Transverse colon (tissue), 4 donors: ENCODE data around the gene SCN4A. TPM values are rescaled to one million over a fixed set of nuclear protein-coding genes. Genes with fewer than 3 reads are reported as not detected.

Experiments
- DNase-seq: peaks from one replicate; pipeline ENCODE4 v3.0.0-alpha.2; 2019
- H3K27ac ChIP-seq, 4 donors: fragments of 200-600 bp; sonication (generic); 2 replicates each; pipeline ENCODE4 v1.5.1; 2016 to 2018; ENCODE audit warnings: inconsistent platforms in 4 of 4
- H3K27me3 ChIP-seq: fragments of 200-600 bp; sonication (generic); 2 replicates; pipeline ENCODE4 v1.5.1; 2017; ENCODE audit warnings: inconsistent platforms
- H3K36me3 ChIP-seq, 4 donors: fragments of 200-600 bp; sonication (generic); 2 replicates each; pipeline ENCODE4 v1.5.1; 2017 to 2019; ENCODE audit warnings: inconsistent platforms in 4 of 4
- H3K4me1 ChIP-seq, 4 donors: fragments of 200-600 bp; sonication (generic); 2 replicates each; pipeline ENCODE4 v1.5.1; 2017 to 2020; ENCODE audit warnings: inconsistent platforms in 4 of 4
- H3K4me3 ChIP-seq, 4 donors: fragments of 200-600 bp; sonication (generic); 1 replicate in 1 of 4; 2 replicates in 3 of 4; pipeline versions ENCODE4 v1.5.1 to v1.6.1; 2017 to 2019; ENCODE audit warnings: inconsistent platforms in 4 of 4
- H3K9me3 ChIP-seq, 2 donors: fragments of 200-600 bp; sonication (generic); 2 replicates each; pipeline ENCODE4 v1.5.1; 2017 to 2019; ENCODE audit warnings: inconsistent platforms in 2 of 2
- EP300 ChIP-seq: sonication (generic); formaldehyde crosslinking; IDR thresholded peaks from one replicate; pipeline ENCODE4 v1.6.1; 2017; ENCODE audit warnings: antibody characterized with exemption, low read depth
- POLR2A ChIP-seq: fragments of 450-650 bp; IDR thresholded peaks from one replicate; pipeline ENCODE4 v1.6.1; 2016; ENCODE audit warnings: antibody characterized with exemption, mild to moderate bottlenecking, moderate library complexity
- POLR2AphosphoS5 ChIP-seq, 3 donors: sonication (generic); formaldehyde crosslinking; IDR thresholded peaks; one replicate each; pipeline ENCODE4 v1.6.1; 2016; ENCODE audit warnings: antibody characterized with exemption in 3 of 3
- WGBS, 2 donors: methylation state at CpG; one replicate each; pipeline ENCODE4 v1.1.5; 2018; ENCODE audit warnings: low coverage in 1 of 2; 5-methylcytosine and 5-hydroxymethylcytosine counted together
- in situ Hi-C, 4 donors: fragments of 200-750 bp; cut with MboI; loops; one replicate each; pipeline versions ENCODE4 v1.15.0 to v1.15.1; 2017; ENCODE audit warnings: low sequenced_read_pairs in 3 of 4, low pct_ligation_motif_present in 1 of 4, low pct_unique_long_range_greater_than_20kb in 1 of 4
- intact Hi-C: fragments of 100-400 bp; cut with DNase I; formaldehyde crosslinking; loops from one replicate; pipeline ENCODE4 v1.15.1; 2023; ENCODE audit warnings: low total_unique reads
- total RNA-seq, 4 donors: library from RNA; depleted of rRNA; stranded (reverse); fragments of >200 nt; gene quantifications; one replicate each; pipeline ENCODE4 v1.1.0, GENCODE V29; 2016
- TF ChIP-seq, protein P1 (sequence below), 5 experiments: fragments of 200-600 bp in 3 of 5; fragments of 450-650 bp in 2 of 5; sonication (generic) in 3 of 5; IDR thresholded peaks; 1 replicate in 2 of 5; 2 replicates in 3 of 5; pipeline ENCODE4 v1.5.1; 2016 to 2017; ENCODE audit warnings: antibody characterized with exemption in 5 of 5, inconsistent platforms in 3 of 5, mild to moderate bottlenecking in 2 of 5, moderate library complexity in 1 of 5

Gene SCN4A
- total RNA-seq, 4 donors from 2014 or later, result 0.14 to 0.48 (median 0.20) TPM; not detected in 1

DNA sequence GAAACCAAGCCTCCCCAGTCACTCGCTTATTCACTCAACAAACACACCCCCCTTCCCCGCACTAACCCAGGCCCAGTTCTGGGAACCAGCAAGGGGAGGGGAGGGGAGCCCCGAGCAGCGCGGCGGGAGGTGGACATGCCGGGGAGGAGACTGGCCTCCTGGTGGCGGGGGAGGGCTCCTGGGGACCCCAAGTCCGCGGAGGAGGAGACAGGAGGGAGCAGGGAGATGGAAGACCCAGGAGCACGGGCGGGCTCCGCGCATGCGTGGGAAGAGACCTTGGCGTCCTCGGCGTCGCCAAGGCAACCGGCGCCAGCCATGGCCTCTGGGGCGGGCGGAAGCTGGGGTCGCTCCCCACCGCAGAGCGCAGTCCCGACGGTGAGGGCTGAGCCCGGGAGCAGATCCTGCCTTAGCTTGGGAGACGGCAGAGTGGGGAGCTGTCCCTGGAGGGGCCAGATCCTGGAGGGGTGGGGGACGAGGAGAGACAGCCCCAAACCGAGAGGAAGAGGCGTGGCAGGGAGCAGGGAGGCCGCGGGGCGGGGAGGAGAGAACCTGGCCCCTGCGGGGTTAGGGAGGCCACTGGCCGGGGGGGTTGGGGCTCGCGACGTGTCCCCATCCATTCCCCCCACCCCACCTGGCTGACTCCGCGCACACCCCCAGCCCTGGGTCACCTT is 25.5 kb upstream of the SCN4A start, which contains the start of gene PRR29:
Gene PRR29 (plus strand): TSS at position 302 of the 671 bp plus-strand sequence. CDS start 14 bp downstream, at position 316.
- peak; percentile 63 for DNase-seq
- 0 to 1% methylated on average over 1 to 36 of the region's 43 CpGs for WGBS, 2 donors
- Histone ChIP-seq H3K9me3 (no peaks in the 10 kb centered on the region), H3K36me3 (no peaks in the 10 kb centered on the region), H3K4me3 (peak within 1 kb of the TSS; percentile 25 to 65 (median 38)), H3K4me1 (peaks cover 0 to 18% (median 14%) of the 10 kb centered on the region in 4 donors), H3K27ac (no peak within 1 kb of the TSS), H3K27me3 (peaks cover 33% of the 10 kb centered on the region)
- intact Hi-C loops, result no loop called here
- TF ChIP-seq POLR2A, result no peak
- TF ChIP-seq POLR2AphosphoS5 (IDR thresholded peaks at IDR 0.05), result no peak
- no peak for TF ChIP-seq EP300
- TF ChIP-seq, protein P1, sequence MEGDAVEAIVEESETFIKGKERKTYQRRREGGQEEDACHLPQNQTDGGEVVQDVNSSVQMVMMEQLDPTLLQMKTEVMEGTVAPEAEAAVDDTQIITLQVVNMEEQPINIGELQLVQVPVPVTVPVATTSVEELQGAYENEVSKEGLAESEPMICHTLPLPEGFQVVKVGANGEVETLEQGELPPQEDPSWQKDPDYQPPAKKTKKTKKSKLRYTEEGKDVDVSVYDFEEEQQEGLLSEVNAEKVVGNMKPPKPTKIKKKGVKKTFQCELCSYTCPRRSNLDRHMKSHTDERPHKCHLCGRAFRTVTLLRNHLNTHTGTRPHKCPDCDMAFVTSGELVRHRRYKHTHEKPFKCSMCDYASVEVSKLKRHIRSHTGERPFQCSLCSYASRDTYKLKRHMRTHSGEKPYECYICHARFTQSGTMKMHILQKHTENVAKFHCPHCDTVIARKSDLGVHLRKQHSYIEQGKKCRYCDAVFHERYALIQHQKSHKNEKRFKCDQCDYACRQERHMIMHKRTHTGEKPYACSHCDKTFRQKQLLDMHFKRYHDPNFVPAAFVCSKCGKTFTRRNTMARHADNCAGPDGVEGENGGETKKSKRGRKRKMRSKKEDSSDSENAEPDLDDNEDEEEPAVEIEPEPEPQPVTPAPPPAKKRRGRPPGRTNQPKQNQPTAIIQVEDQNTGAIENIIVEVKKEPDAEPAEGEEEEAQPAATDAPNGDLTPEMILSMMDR (IDR thresholded peaks at IDR 0.05), result no peak
- in situ Hi-C loops, result no loop called here

DNA sequence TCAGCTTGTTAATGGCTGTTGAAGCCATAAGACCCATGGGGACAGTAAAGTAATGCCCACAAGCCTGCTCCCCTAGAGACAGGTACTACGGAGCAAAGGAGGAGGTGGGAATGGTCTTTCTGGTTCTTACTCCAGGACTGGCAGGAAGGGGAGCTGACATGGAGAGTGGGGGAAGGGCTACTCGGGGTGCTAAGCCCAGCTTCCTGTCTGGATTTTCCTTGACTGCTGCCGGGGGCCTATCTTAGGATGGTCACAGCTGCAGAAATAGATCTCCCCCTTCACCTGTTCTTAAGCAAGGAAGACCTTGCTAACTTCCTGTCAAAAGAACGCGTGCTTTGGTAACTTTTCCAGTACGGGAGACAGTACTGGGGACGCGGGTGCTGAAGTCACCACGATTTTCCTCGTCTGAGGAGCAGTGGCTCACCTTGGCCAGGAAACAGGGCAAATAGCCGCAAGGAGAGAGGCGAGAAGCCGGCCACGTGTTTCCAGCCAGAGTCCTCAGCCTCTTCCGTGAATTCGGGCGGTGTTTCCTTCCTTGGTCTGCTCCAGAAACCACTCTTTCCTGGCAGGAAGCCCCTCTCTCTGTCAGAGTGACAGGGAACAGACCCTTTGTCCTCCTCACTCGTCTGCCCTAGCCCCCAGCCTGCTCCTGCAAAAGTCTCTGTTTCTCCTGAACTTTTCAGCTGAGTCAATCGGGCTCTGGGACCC is 24.8 kb upstream of the SCN4A start:
- H3K27ac ChIP-seq, result no peak overlapping the region
- intact Hi-C loops (no loop called here), in situ Hi-C loops (no loop called here)
- WGBS, 2 donors, result 12 to 27% methylated on average over 11 to 19 of the region's 19 CpGs
- TF ChIP-seq POLR2AphosphoS5 (IDR thresholded peaks at IDR 0.05) (no peak), EP300 (no peak), POLR2A (no peak)
- TF ChIP-seq, protein P1 (IDR thresholded peaks at IDR 0.05), result no peak
- no peak for DNase-seq
- peaks cover 34% of the 10 kb centered on the region for H3K27me3 ChIP-seq
- H3K4me1 ChIP-seq, result peaks cover 0 to 18% (median 14%) of the 10 kb centered on the region in 4 donors
- peak overlapping the region in 3 of 4 donors; percentile 29 to 65 (median 46) for H3K4me3 ChIP-seq
- no peaks in the 10 kb centered on the region for H3K36me3 ChIP-seq
- H3K9me3 ChIP-seq, result no peaks in the 10 kb centered on the region

DNA sequence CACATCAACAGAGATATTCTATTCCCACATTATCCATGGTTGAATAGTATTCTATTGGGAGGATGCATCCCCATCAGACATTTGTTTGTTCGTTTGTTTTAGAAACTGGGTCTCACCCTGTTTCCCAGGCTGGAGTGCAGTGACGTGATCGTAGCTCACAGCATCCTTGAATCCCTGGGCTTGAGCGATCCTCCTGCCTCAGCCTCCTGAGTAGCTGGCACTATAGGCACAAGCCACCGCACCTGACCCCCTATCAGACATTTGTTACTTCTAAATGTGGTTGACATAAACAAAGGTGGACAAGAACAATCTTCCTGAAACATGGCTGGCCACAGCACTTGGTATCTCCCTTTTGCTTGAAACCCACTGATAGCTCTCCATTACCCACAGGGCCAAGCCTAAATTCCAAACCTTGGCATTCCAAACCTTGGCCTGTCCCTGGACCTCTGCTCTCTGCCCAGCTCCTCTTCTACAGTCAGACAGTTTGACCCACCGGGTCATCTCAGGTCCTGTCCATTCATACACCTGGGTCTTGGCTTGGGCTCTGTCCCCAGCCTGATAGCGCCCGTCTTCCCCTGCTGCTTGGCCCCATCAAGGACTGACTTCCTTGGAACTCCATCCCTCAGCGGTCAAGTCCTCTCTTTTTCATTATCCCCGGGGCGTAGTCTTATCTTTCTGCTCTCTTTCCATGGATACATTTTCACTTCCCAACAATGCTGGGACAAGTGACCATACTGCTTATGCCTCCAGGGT is 23.9 kb upstream of the SCN4A start:
- Histone ChIP-seq H3K9me3 (no peaks in the 10 kb centered on the region), H3K27ac (no peak overlapping the region), H3K4me3 (no peak overlapping the region), H3K36me3 (no peaks in the 10 kb centered on the region), H3K4me1 (peaks cover 0 to 18% (median 14%) of the 10 kb centered on the region in 4 donors), H3K27me3 (peaks cover 43% of the 10 kb centered on the region)
- TF ChIP-seq, protein P1 (IDR thresholded peaks at IDR 0.05), result no peak
- TF ChIP-seq EP300 (no peak), POLR2A (no peak), POLR2AphosphoS5 (IDR thresholded peaks at IDR 0.05) (no peak)
- DNase-seq, result no peak
- WGBS, 2 donors, result 91 to 100% methylated on average over 6 to 11 of the region's 11 CpGs
- in situ Hi-C loops, result no loop called here
- intact Hi-C loops, result no loop called here

DNA sequence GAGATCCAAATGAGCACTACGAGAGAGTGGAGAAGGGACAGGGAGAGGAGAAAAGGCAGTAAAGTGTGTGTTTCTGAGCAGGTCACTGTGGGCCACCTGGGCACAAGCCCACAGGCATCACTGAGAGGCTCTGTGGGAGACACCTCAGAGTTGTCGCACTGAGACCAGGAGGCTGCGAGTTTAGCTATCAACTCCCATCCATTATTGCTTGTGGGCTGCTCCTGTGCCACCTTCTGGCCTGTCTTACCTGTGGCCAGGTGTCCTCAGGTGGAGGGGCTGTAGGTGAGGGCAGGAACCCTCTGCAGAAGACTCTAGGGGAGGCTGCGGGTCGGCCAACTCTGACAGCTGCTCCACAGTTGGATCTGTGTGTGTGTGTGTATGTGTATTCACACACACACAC is 22.9 kb upstream of the SCN4A start:
- intact Hi-C loops (no loop called here), in situ Hi-C loops (no loop called here)
- DNase-seq, result no peak
- Histone ChIP-seq H3K4me1 (peaks cover 2 to 20% (median 15%) of the 10 kb centered on the region in 4 donors), H3K27me3 (peaks cover 52% of the 10 kb centered on the region), H3K4me3 (no peak overlapping the region), H3K27ac (no peak overlapping the region), H3K36me3 (no peaks in the 10 kb centered on the region), H3K9me3 (no peaks in the 10 kb centered on the region)
- TF ChIP-seq POLR2AphosphoS5 (IDR thresholded peaks at IDR 0.05) (no peak), EP300 (no peak), POLR2A (no peak)
- TF ChIP-seq, protein P1 (IDR thresholded peaks at IDR 0.05), result no peak
- WGBS, 2 donors, result 80 to 84% methylated on average over 1 to 5 of the region's 5 CpGs
